GM21515 (cell line): Measurements from ENCODE around the gene B3GALT6.

Source experiments
- ATAC-seq: cut with Tn5 transposase; IDR thresholded peaks from one replicate; pipeline ENCODE4 v1.9.1; 2021; ENCODE audit not compliant: unreplicated experiment

B3GALT6 gene

GRCh38 chr1:1281533-1282321, 49.7 kb downstream of the B3GALT6 start:
- ATAC-seq: no peak

GRCh38 chr1:1282998-1283397, 51.0 kb downstream of the B3GALT6 start:
- ATAC-seq: no peak

GRCh38 chr1:1283821-1284220, 51.8 kb downstream of the B3GALT6 start:
- ATAC-seq: no peak
